Central memory CD8-positive, alpha-beta T cell (primary cell): ENCODE data around the gene TRIM44.
"Not testable (repeated sequence)": the region's sequence is repeated elsewhere in the genome, so short reads cannot be mapped to it uniquely, and the experiment has no call there.

Experiments used
- ATAC-seq: fragments of 150-1000 bp; cut with Tn5 transposase; replicated peaks from 2 replicates; pipeline ENCODE4 v1.10.0; 2022; ENCODE audit warnings: mild to moderate bottlenecking, moderate FRiP score, moderate number of reproducible peaks; ENCODE audit not compliant: poor library complexity, severe bottlenecking; ENCODE audit errors: extremely low read depth
- DNase-seq, 2 donors: peaks; one replicate each; pipeline ENCODE4 v3.0.0; 2021; ENCODE audit warnings: low spot score in 2 of 2
- H3K27ac Mint-ChIP-seq: one replicate; pipeline ENCODE4 v1.8.0; 2022; ENCODE audit warnings: low read depth, mild to moderate bottlenecking, moderate library complexity, mixed read lengths
- H3K27me3 Mint-ChIP-seq: one replicate; pipeline ENCODE4 v1.8.0; 2022; ENCODE audit warnings: mixed read lengths
- H3K36me3 Mint-ChIP-seq: one replicate; pipeline ENCODE4 v1.8.0; 2022; ENCODE audit warnings: mild to moderate bottlenecking, moderate library complexity, mixed read lengths; ENCODE audit not compliant: insufficient read depth
- H3K4me1 Mint-ChIP-seq: one replicate; pipeline ENCODE4 v1.8.0; 2022; ENCODE audit warnings: mixed read lengths
- H3K4me3 Mint-ChIP-seq: one replicate; pipeline ENCODE4 v1.8.0; 2022; ENCODE audit warnings: mild to moderate bottlenecking, moderate library complexity, mixed read lengths
- H3K9me3 Mint-ChIP-seq: one replicate; pipeline ENCODE4 v1.8.0; 2022; ENCODE audit warnings: mixed read lengths

The TRIM44 gene

DNA sequence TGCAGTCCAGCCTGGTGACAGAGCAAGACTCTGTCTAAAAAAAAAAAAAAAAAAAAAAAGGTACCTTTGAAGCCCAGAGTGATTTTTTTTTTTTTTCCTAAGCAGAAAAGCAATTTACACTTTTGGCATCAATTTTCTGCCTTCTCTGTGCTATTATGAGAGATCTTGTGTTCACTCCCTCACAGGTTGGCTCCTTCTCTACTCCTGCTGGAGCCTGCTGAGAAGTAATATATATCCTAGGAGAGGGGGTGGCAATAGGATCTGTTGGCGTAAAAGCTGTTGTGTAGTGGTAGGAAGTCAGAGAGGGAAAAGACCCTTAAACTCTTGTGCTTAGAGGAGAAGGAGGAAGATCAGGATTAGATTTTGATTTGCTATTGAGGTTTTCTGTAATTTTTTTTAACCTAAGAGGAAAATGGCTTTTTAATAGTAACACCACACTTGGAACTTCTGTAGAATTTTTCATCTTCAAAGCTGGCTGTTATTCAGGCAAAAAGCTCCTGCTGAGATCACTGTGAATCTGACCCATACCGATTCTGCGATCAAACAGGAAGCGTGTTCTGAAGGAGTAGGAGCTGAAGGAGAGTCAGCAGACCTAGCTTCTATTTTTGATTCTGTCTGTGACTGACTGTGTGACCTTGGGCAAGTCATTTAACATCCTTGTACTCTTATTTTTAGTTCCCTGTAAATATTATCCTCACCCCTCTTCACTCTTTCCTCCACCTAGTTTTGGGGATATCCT, 77.7 kb downstream of the TRIM44 start:
- no peaks in the 10 kb centered on the region for H3K27me3 Mint-ChIP-seq
- peaks cover 5% of the 10 kb centered on the region for H3K4me1 Mint-ChIP-seq
- H3K4me3 Mint-ChIP-seq, result no peak overlapping the region
- DNase-seq, result no peak
- H3K36me3 Mint-ChIP-seq, result peaks cover 9% of the 10 kb centered on the region
- no peaks in the 10 kb centered on the region for H3K9me3 Mint-ChIP-seq
- ATAC-seq, result no peak
- H3K27ac Mint-ChIP-seq, result no peak overlapping the region

DNA sequence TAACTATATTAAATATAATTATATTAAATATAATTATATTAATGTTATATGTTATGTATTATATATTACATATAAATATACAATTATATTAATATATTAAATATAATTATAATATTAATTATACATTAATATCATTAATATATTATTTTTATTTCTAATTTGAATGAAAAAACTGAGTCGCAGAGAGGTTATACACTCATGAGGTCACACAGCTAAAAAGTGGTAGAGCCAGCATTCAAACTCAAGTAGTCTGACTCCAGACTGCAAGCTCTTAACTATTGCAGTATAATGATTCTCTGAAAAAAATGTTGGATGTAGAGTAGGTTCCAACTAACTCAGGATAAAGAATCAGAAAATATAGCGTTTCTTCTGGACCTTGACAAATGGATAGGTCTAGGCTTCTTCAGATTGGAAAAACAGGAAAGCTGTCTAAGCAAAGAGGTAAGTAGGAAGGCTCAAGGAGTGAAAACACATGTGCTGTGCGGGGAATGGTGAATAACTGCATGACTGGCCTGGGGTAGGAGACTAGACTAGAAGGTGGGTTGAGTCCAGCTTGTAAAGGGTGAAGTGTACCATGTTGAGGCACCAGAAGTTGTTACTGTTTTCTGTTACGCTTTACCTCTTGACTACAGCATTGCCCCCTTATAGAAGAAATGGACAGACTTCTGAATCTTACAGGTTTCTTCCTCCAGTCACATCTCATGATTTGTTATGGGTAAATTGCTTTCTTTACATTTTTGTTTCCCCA, 80.3 kb downstream of the TRIM44 start:
- H3K27me3 Mint-ChIP-seq, result no peaks in the 10 kb centered on the region
- no peaks in the 10 kb centered on the region for H3K9me3 Mint-ChIP-seq
- peaks cover 11% of the 10 kb centered on the region for H3K4me1 Mint-ChIP-seq
- ATAC-seq (no peak), DNase-seq (no peak)
- no peak overlapping the region for H3K27ac Mint-ChIP-seq
- peaks cover 7% of the 10 kb centered on the region for H3K36me3 Mint-ChIP-seq
- no peak overlapping the region for H3K4me3 Mint-ChIP-seq

DNA sequence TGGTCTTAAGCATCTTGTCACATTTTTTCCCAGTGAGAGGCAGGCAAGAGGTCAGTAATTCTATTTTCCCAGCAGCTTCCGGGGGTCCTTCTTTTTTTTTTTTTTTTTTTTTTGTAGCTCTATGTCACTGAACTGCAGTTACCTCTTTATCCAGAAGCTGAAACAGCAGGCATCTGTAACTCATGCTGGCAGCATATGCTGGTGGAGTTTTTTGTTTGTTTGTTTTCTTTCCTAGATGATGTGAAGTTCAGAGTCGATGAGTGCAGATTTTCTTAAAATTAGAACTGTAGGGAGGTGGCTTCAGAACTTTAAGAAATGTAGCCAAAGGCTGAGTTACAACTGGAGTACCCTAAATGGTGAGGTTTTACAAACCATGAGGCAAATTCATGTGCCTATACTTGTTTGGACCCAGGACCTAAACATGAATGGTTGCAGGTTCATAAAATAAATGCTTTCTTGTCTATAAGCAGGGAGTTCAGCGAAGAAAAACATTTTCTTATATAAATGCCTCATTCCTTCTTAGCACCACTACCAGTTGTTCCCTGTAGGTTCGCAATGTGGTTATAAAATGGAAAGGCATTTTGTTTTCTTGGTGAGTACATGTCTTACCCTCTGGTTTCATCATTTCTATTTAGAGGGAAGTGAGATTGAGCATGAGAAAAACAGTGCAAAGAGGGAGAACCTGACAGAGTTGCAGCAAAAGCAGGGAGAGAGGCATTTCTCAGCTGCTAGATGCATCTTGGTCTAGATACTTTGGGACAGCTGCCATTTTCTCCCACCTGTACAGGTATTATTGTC, 84.0 kb downstream of the TRIM44 start:
- H3K4me1 Mint-ChIP-seq, result peaks cover 13% of the 10 kb centered on the region
- ATAC-seq (no peak), DNase-seq (no peak)
- H3K27ac Mint-ChIP-seq, result no peak overlapping the region
- no peak overlapping the region for H3K4me3 Mint-ChIP-seq
- H3K36me3 Mint-ChIP-seq, result peaks cover 9% of the 10 kb centered on the region
- no peaks in the 10 kb centered on the region for H3K9me3 Mint-ChIP-seq
- H3K27me3 Mint-ChIP-seq, result no peaks in the 10 kb centered on the region

DNA sequence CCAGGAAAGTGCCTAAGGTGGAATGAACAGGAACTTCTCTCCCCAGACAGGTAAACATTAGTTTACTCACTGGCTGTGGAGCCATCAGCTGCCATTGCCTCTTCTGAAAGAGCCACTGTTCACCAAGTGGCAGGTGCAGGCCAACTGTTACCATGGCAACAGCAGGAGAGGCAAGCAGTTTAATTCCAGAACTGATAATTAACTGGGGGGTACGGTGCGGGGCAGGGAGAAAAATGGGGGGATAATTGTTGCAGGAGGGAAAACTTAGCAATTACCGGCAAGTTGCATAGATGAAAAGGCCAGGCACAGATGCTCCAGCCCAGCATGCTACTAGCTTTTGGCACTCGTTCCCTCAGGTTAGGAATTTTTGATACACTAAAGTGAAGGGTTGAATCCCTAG, 85.1 kb downstream of the TRIM44 start:
- ATAC-seq (no peak), DNase-seq (no peak)
- peaks cover 10% of the 10 kb centered on the region for H3K36me3 Mint-ChIP-seq
- H3K27me3 Mint-ChIP-seq, result no peaks in the 10 kb centered on the region
- H3K9me3 Mint-ChIP-seq, result no peaks in the 10 kb centered on the region
- peaks cover 22% of the 10 kb centered on the region for H3K4me1 Mint-ChIP-seq
- H3K4me3 Mint-ChIP-seq, result no peak overlapping the region
- H3K27ac Mint-ChIP-seq, result no peak overlapping the region

DNA sequence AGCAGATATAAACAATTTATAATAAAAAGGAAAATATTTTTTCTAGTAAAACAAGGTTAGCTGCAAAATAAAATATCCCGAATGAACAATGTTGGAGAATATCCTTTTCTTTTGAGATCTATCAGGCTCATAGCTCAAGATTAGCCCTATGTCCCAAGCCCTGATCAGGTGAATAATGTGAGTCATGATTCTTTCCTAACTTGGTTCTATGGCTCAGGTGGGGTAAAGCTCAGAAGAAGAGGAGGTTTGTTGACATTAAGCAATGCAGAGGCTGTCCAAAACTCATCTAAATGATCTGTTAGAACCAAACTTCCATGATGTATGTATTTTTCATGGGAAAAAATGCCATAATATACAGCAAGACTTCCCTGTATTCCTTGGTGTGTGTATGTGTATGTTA, 86.1 kb downstream of the TRIM44 start:
- Mint-ChIP-seq H3K36me3 (peaks cover 10% of the 10 kb centered on the region), H3K9me3 (no peaks in the 10 kb centered on the region), H3K27ac (no peak overlapping the region), H3K4me1 (peaks cover 23% of the 10 kb centered on the region), H3K4me3 (no peak overlapping the region), H3K27me3 (no peaks in the 10 kb centered on the region)
- no peak for ATAC-seq
- DNase-seq, result no peak

DNA sequence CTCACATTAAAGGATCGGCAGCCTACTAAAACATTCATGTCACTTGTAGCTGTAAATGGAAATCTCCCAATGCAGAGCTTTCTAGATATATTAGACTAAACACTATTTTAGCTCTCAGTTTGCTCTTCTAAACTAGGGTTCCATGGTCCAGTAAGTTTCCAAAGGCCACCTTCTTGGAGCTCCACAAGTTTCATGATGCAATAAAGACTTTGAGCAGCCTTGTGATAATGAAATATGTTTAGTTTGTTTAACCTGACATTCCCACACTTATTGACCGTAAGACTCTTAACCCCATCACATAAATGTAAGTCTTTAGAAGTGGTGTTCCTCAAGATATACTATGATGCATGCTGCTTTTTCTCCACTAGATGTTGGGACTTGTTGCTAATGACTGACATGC, 87.7 kb downstream of the TRIM44 start:
- H3K36me3 Mint-ChIP-seq, result peaks cover 7% of the 10 kb centered on the region
- no peak overlapping the region for H3K27ac Mint-ChIP-seq

DNA sequence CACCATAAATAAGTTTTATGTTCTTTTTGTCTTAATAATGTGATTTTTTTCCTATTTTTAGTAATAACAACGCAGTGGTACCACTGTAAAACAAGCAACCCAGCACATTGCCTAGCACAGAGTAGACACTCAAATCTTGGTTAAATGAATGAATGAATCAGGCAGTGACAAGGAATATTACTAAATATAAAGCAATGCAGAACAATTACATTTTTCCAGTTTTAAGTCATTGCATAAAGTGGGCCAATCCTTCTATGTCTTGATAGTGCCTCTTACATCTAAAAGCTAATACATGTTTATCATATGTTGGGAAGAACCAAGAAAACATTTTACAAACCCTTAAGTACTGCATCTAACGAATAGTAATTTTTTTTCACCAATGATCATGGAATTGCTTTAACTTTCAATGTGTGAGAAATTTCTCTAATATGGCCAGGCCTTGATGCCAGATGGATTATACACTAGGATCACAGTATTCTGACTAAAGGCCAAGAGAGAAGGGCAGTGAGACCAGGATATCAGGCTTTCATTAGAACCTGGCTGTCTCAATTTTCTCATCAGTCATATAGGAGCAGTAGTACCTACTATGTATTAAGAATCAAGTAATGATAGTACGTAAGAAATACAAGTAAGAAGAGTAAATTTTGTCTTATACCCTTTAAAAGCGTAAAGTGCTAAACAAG, 88.5 kb downstream of the TRIM44 start:
- DNase-seq (no peak), ATAC-seq (no peak)
- no peak overlapping the region for H3K4me3 Mint-ChIP-seq
- peaks cover 22% of the 10 kb centered on the region for H3K4me1 Mint-ChIP-seq
- H3K9me3 Mint-ChIP-seq, result no peaks in the 10 kb centered on the region
- no peak overlapping the region for H3K27ac Mint-ChIP-seq
- no peaks in the 10 kb centered on the region for H3K27me3 Mint-ChIP-seq
- peaks cover 7% of the 10 kb centered on the region for H3K36me3 Mint-ChIP-seq

More for the DNA sequence above, 87.7 kb downstream of the TRIM44 start:
- DNase-seq (no peak), ATAC-seq (no peak)
- Mint-ChIP-seq H3K27me3 (no peaks in the 10 kb centered on the region), H3K4me3 (no peak overlapping the region), H3K9me3 (no peaks in the 10 kb centered on the region), H3K4me1 (peaks cover 23% of the 10 kb centered on the region)

DNA sequence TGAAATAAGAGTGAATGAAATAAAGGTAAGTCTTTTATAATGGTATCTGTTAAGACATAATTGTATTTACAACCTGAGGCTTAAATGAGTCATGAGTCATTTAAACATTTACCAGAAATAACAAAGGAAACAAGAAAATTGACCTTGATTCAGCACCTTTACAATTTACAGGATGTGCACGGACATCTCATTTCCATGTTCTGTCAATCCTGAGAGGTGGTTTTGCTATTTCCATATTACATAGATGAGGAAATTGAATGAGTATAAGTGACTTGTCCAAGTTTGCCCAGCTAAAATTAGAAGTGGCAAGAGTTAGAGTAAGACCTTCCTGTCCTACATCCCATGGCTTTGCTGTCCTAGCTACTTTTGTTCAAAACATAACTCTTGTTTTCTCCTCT, 89.1 kb downstream of the TRIM44 start:
- ATAC-seq, result no peak
- H3K4me3 Mint-ChIP-seq, result no peak overlapping the region
- no peak overlapping the region for H3K27ac Mint-ChIP-seq

DNA sequence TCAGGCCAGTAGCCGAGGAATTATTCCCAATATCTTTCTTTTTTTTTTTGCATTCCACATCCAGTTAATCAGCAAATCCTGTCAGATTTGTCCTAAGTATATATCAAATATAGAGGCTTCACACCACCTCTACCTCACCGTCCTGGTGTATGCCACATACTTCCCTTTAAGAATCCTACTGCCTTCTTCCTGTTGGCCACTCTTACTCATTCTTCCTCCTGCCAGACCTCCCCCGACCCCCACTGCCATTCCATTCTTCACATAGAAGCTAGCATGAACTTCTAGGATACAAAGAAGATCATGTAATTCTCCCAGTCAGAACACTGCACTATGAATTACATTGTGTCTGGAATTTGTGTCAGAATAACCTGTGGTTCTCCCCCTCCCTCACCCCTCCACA, 89.5 kb downstream of the TRIM44 start:
- Mint-ChIP-seq H3K4me3 (no peak overlapping the region), H3K27ac (no peak overlapping the region), H3K4me1 (peaks cover 20% of the 10 kb centered on the region), H3K36me3 (peaks cover 7% of the 10 kb centered on the region), H3K9me3 (no peaks in the 10 kb centered on the region), H3K27me3 (no peaks in the 10 kb centered on the region)
- DNase-seq (no peak), ATAC-seq (no peak)

More for the DNA sequence above, 89.1 kb downstream of the TRIM44 start:
- H3K27me3 Mint-ChIP-seq, result no peaks in the 10 kb centered on the region
- H3K36me3 Mint-ChIP-seq, result peaks cover 7% of the 10 kb centered on the region
- no peak for DNase-seq
- H3K9me3 Mint-ChIP-seq, result no peaks in the 10 kb centered on the region
- peaks cover 17% of the 10 kb centered on the region for H3K4me1 Mint-ChIP-seq

DNA sequence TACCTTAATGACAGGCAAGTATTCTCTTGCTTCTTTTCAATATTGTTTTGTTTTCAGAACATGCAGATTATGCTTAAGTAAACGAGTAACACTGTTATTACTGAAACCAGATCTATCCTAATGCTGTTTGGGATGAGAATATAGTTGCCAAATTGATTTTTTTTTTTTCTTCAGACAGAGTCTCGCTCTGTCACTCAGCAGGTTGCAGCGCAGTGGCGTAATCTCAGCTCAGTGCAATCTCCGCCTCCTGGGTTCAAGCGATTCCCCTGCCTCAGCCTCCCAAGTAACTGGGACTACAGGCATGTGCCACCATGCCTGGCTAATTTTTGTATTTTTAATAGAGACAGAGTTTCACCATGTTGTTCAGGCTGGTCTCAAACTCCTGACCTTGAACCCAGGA, 91.0 kb downstream of the TRIM44 start:
- H3K36me3 Mint-ChIP-seq, H3K9me3 Mint-ChIP-seq, DNase-seq: not testable (repeated sequence)

DNA sequence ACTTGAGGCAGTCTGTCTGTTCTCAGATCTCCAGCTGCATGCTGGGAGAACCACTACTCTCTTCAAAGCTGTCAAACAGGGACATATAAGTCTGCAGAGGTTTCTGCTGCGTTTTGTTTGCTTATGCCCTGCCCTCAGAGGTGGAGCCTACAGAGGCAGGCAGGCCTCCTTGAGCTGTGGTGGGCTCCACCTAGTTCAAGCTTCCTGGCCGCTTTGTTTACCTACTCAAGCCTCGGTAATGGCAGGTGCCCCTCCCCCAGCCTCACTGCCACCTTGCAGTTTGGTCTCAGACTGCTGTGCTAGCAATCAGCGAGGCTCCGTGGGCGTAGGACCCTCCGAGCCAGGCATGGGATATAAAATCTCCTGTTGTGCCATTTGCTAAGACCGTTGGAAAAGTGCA, 97.4 kb downstream of the TRIM44 start:
- ATAC-seq, H3K4me3 Mint-ChIP-seq, H3K27me3 Mint-ChIP-seq, H3K36me3 Mint-ChIP-seq, DNase-seq, H3K9me3 Mint-ChIP-seq, H3K27ac Mint-ChIP-seq: not testable (repeated sequence)
- H3K4me1 Mint-ChIP-seq, result peaks cover 48% of the 10 kb centered on the region

More for the DNA sequence above, 91.0 kb downstream of the TRIM44 start:
- H3K4me3 Mint-ChIP-seq, H3K27ac Mint-ChIP-seq, ATAC-seq, H3K27me3 Mint-ChIP-seq: not testable (repeated sequence)
- peaks cover 34% of the 10 kb centered on the region for H3K4me1 Mint-ChIP-seq

DNA sequence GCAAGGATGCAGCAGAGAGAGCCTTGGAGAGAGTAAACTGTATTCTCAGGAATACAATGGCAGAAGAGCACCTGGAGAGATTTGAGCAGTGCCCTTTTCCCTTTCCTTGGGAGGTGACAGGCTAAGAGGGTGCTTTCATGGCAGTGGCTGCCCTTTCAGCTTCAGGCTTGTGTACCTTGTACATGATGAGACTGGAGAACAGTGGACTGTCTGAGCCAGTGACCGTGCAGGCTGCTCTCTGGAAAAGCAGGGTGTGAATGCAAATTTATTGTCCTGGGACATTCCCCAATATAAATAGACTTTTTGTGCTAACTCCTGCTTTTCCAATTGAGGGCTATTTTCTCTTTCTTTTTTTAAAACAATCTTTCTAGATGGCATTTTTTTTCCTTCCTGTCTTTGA, 99.3 kb downstream of the TRIM44 start:
- Mint-ChIP-seq H3K36me3 (peaks cover 4% of the 10 kb centered on the region), H3K27me3 (no peaks in the 10 kb centered on the region), H3K9me3 (no peaks in the 10 kb centered on the region), H3K4me3 (no peak overlapping the region), H3K27ac (no peak overlapping the region), H3K4me1 (peaks cover 57% of the 10 kb centered on the region)
- DNase-seq (no peak), ATAC-seq (no peak)
